Colon (tissue), 2 donors: ENCODE results near the gene HOXD11.

Source experiments
- FAIRE-seq: peaks from 2 replicates; lab custom pipeline; 2012; peaks lifted over from hg19 to GRCh38; lab: Jason Lieb, UNC
- donor health status: control.
- donor health status: control.

The HOXD11 gene

GRCh38 chr2:176081837-176082524 is 25.1 kb upstream of the HOXD11 start:
- FAIRE-seq: no peak

- FAIRE-seq: no peak
These were observed 24.6 kb upstream of the HOXD11 start for GRCh38 chr2:176082525-176082823.

GRCh38 chr2:176082824-176083751 is 24.0 kb upstream of the HOXD11 start:
- FAIRE-seq: no peak

- FAIRE-seq: no peak
These were observed 23.3 kb upstream of the HOXD11 start, which contains the start of gene EVX2 for GRCh38 chr2:176083796-176084261. TSS of gene EVX2 (minus strand) at chr2:176083962. CDS start at chr2:176083776, 186 bp downstream.

GRCh38 chr2:176084611-176085119 is 22.4 kb upstream of the HOXD11 start:
- FAIRE-seq: no peak

- no peak for FAIRE-seq
These were observed 21.8 kb upstream of the HOXD11 start for GRCh38 chr2:176085120-176085788.

GRCh38 chr2:176085861-176086771 is 21.0 kb upstream of the HOXD11 start:
- no peak for FAIRE-seq

GRCh38 chr2:176087330-176088047 is 19.6 kb upstream of the HOXD11 start:
- FAIRE-seq: no peak

- no peak for FAIRE-seq
These were observed 18.8 kb upstream of the HOXD11 start for GRCh38 chr2:176088048-176088936.

- no peak for FAIRE-seq
These were observed 17.9 kb upstream of the HOXD11 start for GRCh38 chr2:176088937-176089842.

GRCh38 chr2:176089843-176090395 is 17.2 kb upstream of the HOXD11 start:
- no peak for FAIRE-seq

GRCh38 chr2:176090862-176091261 is 16.2 kb upstream of the HOXD11 start:
- no peak for FAIRE-seq

GRCh38 chr2:176091329-176092258 is 15.5 kb upstream of the HOXD11 start:
- no peak for FAIRE-seq

- no peak for FAIRE-seq
These were observed 14.6 kb upstream of the HOXD11 start, which contains the start of gene HOXD13 for GRCh38 chr2:176092270-176093144. TSS of gene HOXD13 (plus strand) at chr2:176092721. CDS start at chr2:176092891, 170 bp downstream.

GRCh38 chr2:176093145-176093897 is 13.8 kb upstream of the HOXD11 start:
- no peak for FAIRE-seq
